HG03575 (cell line): ENCODE measurements around the gene FAM171A1.

Experiments used
- ATAC-seq: cut with Tn5 transposase; IDR thresholded peaks from one replicate; pipeline ENCODE4 v1.9.1; 2021; ENCODE audit not compliant: unreplicated experiment, insufficient number of reproducible peaks, low FRiP score; ENCODE audit errors: extremely low read depth

FAM171A1 gene

GRCh38 chr10:15201589-15202300, 169.3 kb downstream of the FAM171A1 start:
- no peak for ATAC-seq

- no peak for ATAC-seq
These were observed 170.5 kb downstream of the FAM171A1 start for GRCh38 chr10:15200626-15201025.

DNA sequence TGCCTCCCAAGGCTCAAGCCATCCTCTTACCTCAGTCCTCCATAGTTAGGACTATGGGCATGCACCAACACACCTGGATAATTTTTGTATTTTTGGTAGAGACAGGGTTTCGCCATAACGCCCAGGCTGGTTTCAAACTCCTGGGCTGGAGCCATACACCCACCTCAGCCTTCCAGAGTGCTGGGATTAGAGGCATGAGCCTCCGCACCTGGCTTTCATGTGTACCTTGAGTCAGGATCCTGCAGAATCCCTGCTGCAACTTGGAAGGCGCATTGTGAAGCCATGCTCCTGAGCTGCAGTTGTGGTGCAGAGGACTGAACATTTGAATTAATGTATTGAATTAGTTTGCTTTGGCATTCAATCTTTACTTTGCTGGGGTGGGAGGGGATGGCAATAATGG, 173.2 kb downstream of the FAM171A1 start:
- no peak for ATAC-seq

DNA sequence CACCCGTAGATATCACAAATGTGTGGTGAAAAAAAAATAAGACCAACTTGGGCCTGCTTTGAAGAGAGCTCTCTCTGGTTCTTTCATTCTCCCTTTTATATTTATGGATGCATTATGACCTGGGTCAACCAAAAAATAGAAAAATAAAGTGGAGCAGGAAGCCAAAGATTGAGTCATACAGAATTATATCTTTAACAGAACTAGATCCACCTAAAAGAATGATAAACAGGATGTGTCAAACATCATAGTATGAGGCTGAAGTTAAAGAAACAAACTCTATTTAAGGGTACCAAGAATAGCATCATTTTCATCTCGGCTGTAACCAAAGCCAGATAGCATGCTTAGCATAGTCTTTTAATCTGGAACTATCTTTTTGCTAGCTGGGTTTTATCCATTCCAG, 173.8 kb downstream of the FAM171A1 start:
- no peak for ATAC-seq

- no peak for ATAC-seq
These were observed 174.9 kb downstream of the FAM171A1 start for GRCh38 chr10:15196021-15196834.

DNA sequence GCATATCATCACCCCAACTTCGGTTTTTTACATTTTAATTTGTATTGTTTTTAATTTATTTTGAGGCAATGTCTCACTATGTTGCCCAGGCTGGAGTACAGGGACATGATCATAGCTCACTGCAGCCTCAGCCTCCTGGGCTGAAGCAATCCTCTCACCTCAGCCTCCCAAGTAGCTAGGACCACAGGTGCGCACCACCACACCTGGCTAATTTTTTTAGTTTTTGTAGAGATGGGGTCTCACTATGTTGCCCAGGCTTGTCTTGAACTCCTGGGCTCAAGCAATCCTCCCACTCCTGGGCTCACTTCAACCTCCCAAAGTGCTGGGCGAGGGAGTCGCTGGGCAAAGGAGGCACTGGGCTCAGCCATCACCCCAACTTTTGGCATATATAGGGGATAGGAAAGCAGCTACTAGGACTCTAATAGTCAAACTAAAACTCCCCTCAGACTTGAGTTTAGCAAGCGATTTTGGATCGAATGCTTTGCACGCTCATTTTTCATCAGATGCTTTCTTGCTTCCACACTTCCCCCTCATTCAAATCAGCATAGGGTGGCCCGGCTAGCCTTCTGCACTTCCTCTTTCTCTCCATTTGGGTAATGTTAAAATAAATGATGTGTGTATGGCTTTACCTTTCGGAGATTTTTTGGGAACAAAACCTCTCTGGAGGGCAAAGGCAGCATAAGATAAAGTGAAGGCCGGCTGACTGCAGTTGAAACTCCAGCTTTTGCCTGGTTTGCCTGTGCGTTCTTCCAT, 181.8 kb downstream of the FAM171A1 start:
- no peak for ATAC-seq

DNA sequence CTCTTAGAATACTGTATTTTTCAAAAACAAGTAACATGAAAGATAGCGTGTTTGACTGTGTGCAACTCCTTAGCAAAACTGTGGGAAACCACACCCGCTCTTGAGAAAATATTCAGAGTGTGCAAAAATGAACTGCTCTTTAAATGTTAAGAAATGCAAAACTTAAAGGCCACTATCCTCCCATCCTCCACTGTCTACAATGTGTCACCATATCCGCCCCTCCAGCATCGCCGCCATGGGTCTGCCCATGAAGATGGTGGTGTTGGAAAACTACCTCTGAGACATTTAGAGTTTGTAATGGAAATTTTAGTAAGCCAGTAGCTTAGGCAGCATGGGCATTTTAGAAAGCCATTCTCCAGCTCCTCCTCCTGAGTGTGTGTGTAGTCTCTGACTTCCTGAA, 182.5 kb downstream of the FAM171A1 start:
- no peak for ATAC-seq

DNA sequence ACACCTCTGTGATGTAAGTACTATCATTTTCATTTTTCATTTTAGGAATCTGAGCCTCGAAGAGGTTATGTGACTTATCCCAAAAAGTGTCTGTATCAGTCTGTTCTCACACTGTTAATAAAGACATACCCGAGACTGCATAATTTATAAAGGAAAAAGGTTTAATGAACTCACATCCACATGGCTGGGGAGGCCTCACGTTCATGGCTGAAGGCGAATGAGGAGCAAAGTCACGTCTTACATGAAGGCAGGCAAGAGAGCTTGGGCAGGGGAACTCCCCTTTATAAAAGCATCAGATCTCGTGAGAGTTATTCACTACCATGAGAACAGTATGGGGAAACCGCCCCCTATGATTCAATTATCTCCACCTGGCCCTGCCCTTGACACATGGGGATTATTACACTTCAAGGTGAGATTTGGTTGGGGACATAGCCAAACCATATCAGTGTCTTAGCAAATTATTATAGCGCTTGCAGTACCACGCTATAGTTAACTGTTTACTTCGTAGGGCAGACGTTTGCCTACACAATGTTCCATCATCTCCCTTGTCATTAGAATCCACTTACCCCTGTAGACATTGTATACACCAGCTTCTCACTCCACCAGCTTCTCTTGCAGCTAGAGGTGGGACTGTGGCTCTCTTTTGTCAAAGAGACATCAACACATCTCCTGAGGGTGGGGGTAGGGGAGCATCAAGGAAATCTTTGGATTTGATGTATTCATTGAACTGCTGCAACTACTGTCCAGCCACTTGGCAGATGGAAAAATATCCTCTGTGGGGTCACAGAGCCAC, 187.2 kb downstream of the FAM171A1 start:
- no peak for ATAC-seq

- no peak for ATAC-seq
These were observed 188.4 kb downstream of the FAM171A1 start for GRCh38 chr10:15182540-15183207.

- ATAC-seq: no peak
These were observed 189.4 kb downstream of the FAM171A1 start for GRCh38 chr10:15181576-15182156.

DNA sequence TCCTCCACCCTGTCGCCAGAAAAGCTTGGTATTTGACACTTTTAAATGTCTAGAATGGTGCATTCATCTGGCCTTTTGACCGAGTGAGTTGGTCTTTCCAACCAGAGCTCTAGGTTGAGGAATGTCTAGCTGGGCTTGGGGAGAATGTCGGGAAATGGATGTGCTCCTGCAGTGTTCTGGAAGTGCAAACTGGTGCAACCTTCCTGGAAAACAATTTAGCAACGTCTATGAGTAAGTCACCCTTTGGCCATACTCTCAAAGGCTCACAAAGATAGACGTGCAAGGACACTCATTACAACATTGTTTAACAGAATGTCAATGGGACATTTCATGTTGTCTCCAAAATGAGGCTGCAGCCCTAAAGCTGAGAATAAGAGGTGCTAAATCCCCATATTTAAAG, 190.4 kb downstream of the FAM171A1 start:
- ATAC-seq: no peak

GRCh38 chr10:15176269-15176668, 194.8 kb downstream of the FAM171A1 start:
- no peak for ATAC-seq

DNA sequence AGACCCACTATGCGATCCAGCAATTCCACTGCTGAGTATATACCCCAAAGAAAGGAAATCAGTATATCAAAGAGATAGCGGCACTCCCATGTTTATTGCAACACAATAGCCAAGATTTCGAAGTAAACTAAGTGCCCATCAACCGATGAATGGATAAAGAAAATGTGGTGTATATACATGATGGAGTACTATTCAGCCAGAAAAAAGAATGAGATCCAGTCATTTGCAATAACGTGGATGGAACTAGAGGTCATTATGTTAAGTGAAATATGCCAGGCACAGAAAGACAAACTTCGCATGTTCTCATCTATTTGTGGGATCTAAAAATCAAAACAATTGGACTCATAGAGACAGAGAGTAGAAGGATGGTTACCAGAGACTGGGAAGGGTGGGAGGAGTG, 195.5 kb downstream of the FAM171A1 start:
- no peak for ATAC-seq

DNA sequence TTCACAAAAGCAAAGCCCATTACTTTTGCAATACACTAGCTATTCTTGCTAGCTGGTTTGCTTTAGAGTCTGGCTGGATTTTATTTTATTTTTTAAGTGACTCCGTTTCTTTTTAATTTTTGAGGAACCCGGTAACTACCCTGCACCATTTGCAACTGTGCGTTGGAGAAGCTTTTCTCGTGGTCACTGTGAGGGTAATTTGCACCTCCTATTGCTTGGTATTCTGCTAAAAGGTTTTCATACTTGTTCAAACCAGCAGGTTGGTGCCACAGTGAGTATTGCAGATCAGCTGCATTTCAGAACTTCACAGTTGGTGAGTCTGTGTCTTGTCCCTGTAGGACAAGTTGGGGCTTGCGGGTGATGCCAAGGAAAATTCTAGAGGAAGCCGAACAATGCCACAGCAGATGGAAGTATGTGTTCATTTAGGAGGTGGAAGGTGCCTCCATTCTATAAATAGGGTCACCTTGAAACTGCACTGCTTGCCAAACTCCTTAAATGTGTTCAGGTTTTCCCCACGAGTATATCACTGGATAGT, 198.7 kb downstream of the FAM171A1 start:
- ATAC-seq: no peak

DNA sequence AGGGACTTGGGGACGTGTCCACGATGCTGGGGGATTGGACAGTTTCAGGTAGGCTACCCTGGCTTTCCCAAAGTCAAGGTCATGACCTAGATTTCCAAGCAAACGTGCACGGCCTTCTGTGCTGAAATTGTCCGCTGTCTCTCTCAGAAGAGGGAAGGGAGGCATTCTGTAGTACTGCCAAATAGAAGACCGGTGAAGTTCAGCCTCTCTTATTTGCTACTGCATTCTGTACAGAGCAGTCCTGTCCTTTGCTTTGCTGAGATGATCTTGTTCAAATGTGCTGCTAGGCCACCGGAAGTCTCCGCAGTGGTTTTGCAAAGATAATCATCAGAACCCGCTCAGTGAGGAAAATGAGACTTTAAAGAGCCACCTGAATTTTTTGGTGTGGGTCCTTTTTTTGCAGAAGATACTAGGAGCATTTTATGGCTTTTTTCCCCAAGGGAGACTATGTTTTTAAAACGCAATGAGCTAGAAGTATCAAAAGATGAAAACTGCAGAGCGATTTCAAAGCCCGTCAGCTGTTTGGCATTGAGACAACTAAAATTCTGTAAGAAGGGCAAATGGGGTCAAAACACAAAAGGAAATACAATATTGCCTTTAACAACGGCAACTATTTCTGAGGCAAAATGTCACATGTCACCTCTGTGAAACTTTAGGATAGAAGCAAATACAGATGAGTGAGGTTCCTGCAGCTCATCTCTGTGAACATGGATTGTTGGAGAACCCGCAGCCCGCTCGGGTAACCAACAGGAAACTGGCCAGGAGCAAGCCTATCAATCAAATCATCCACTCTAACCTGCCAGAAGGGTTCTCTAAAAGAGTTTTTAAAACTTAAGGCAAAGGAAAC, 201.3 kb downstream of the FAM171A1 start:
- no peak for ATAC-seq

DNA sequence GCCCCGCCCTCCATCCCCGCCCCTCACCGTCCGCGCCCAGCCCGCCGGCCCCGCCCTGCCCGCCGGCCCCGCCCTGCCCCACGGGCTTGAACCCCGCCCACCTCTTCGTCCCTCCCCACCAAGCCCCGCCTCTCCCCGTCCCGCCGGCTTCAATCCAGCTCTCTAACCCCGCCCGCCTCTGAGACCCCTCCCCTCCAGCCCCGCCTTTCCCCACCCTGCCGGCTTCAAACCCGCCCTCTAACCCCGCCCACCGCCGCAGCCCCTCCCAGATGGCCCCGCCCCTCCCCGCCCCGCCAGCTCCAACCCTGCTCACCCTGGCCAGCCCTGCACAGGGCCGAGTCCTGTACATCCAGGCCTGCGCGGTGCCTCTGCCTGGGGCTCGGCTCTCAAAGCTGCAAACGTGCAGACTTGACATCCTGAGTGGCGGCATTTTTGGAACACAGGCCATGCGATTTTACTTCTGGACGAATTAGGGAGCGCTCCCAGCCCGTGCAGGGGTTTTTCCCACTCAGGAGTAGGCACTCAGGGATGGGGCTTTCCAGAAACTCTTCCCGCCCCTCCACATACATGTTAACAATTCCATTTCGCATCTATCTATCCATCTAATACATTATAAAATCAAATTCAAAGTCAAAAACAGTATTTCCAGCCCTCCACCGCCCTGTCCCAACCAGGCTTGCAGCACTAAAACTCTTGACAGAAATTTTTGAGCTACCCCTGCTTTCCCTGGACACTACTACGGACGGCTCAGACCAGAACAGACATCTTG, 202.1 kb downstream of the FAM171A1 start:
- no peak for ATAC-seq
